GM12878 (cell line): ENCODE results near the gene DHRS12. TPM values are rescaled to one million over a fixed set of nuclear protein-coding genes. Genes with fewer than 3 reads are reported as not detected.

Experiments
- ATAC-seq: fragments of 200-7000 bp; cut with Tn5 transposase; 3 replicates; pipeline ENCODE4 v1.9.1; 2020; ENCODE audit warnings: mild to moderate bottlenecking, moderate library complexity
- BruUV-seq: library from RNA; stranded (reverse); fragments of 400-500 nt; replicated peaks from 2 replicates; lab custom pipeline; 2021; lab: Mats Ljungman, UMichigan
- CTCF ChIA-PET: fragments of 300-600 bp; sonication (Branson Sonifier 250); formaldehyde crosslinking; extraction: SDS; loops from one replicate; lab custom pipeline; 2021; ENCODE audit warnings: inconsistent platforms; lab: Yijun Ruan, JAX
- POLR2A ChIA-PET: fragments of 350-600 bp; formaldehyde crosslinking; extraction: SDS; loops from one replicate; lab custom pipeline; 2021; ENCODE audit warnings: inconsistent platforms; lab: Charles Lee
- RAD21 ChIA-PET: fragments of 300-600 bp; sonication (Branson Sonifier 250); formaldehyde crosslinking; loops from one replicate; lab custom pipeline; 2023; ENCODE audit warnings: antibody characterized with exemption; ENCODE audit not compliant: unreplicated experiment; lab: Charles Lee
- SMC1A ChIA-PET: fragments of 300-600 bp; sonication (Branson Sonifier 250); formaldehyde crosslinking; loops from one replicate; lab custom pipeline; 2023; ENCODE audit not compliant: unreplicated experiment, uncharacterized antibody; lab: Charles Lee
- DNase-seq: peaks from one replicate; pipeline ENCODE4 v3.0.0-alpha.2; 2011; ENCODE audit warnings: low read depth, low spot score
- FAIRE-seq: peaks from 3 replicates; lab custom pipeline; 2011; peaks lifted over from hg19 to GRCh38; lab: Jason Lieb, UNC
- H2AFZ ChIP-seq: 2 replicates; pipeline ENCODE4 v1.6.0; 2011; ENCODE audit warnings: low read depth, low read length, control low read depth; ENCODE audit not compliant: control insufficient read depth
- H3K27ac ChIP-seq: 2 replicates; pipeline ENCODE4 v1.5.1; 2011; ENCODE audit warnings: control low read depth; ENCODE audit not compliant: control insufficient read depth, insufficient read depth
- H3K27me3 ChIP-seq, 2 experiments: replicated peaks in 1 of 2; 2 replicates each; pipeline versions ENCODE4 v1.6.0 to v1.6.1; 2011; ENCODE audit warnings: low read length in 1 of 2; ENCODE audit not compliant: control insufficient read depth in 2 of 2, insufficient read depth in 2 of 2
- H3K36me3 ChIP-seq, 2 experiments: 2 replicates each; pipeline ENCODE4 v1.5.1; 2011; ENCODE audit warnings: low read length in 1 of 2; ENCODE audit not compliant: control insufficient read depth in 2 of 2, insufficient read depth in 2 of 2
- H3K4me1 ChIP-seq: 2 replicates; pipeline ENCODE4 v1.6.1; 2011; ENCODE audit warnings: mild to moderate bottlenecking, low read length, moderate library complexity, mixed read lengths; ENCODE audit not compliant: control insufficient read depth, insufficient read depth
- H3K4me2 ChIP-seq: 2 replicates; pipeline ENCODE4 v1.6.0; 2011; ENCODE audit warnings: control low read depth; ENCODE audit not compliant: control insufficient read depth, insufficient read depth
- H3K4me3 ChIP-seq: fragments of 200-600 bp; sonication (generic); 2 replicates; pipeline ENCODE4 v1.5.1; 2016
- H3K79me2 ChIP-seq: 2 replicates; pipeline ENCODE4 v1.6.0; 2011; ENCODE audit warnings: low read length; ENCODE audit not compliant: control insufficient read depth, insufficient read depth
- H3K9ac ChIP-seq: 2 replicates; pipeline ENCODE4 v1.8.0; 2011; ENCODE audit warnings: low read length, control low read depth, mixed read lengths; ENCODE audit not compliant: control insufficient read depth, insufficient read depth
- H3K9me3 ChIP-seq: replicated peaks from 3 replicates; pipeline ENCODE4 v1.5.1; 2011; ENCODE audit warnings: mild to moderate bottlenecking, low read length; ENCODE audit not compliant: control insufficient read depth, insufficient read depth
- H4K20me1 ChIP-seq: 2 replicates; pipeline ENCODE4 v1.6.0; 2011; ENCODE audit not compliant: control insufficient read depth, insufficient read depth
- ATF2 ChIP-seq: IDR thresholded peaks from 2 replicates; pipeline ENCODE4 v1.6.1; 2012; ENCODE audit warnings: low read length, inconsistent platforms
- CBFB ChIP-seq: IDR thresholded peaks from 2 replicates; pipeline ENCODE4 v1.6.1; 2016; ENCODE audit warnings: antibody characterized with exemption, low read depth
- CEBPB ChIP-seq, 2 experiments: fragments of 150-350 bp in 1 of 2; IDR thresholded peaks; 2 replicates each; pipeline ENCODE4 v1.6.1; 2012 to 2014; ENCODE audit warnings: low read depth in 2 of 2, low read length in 2 of 2, borderline replicate concordance in 1 of 2, inconsistent platforms in 1 of 2
- CHD1 ChIP-seq: IDR thresholded peaks from 2 replicates; pipeline ENCODE4 v1.6.1; 2012; ENCODE audit warnings: low read depth, low read length, improper control_type of control experiment
- HDGF ChIP-seq: fragments of 450-650 bp; IDR thresholded peaks from 2 replicates; pipeline ENCODE4 v1.6.1; 2016; ENCODE audit warnings: antibody characterized with exemption
- KDM1A ChIP-seq: fragments of 200-600 bp; sonication (generic); IDR thresholded peaks from 2 replicates; pipeline ENCODE4 v1.6.1; 2016; ENCODE audit warnings: borderline replicate concordance
- TAF1 ChIP-seq: IDR thresholded peaks from 2 replicates; pipeline ENCODE4 v1.6.1; 2011; ENCODE audit warnings: mild to moderate bottlenecking, low read depth, low read length, borderline replicate concordance
- ZBTB33 ChIP-seq: fragments of 450-650 bp; IDR thresholded peaks from 2 replicates; pipeline ENCODE4 v1.6.1; 2017; ENCODE audit warnings: mild to moderate bottlenecking
- ZNF207 ChIP-seq: fragments of 450-650 bp; IDR thresholded peaks from 2 replicates; pipeline ENCODE4 v1.6.1; 2014; ENCODE audit warnings: antibody characterized with exemption, mild to moderate bottlenecking, borderline replicate concordance
- WGBS: methylation state at CpG from one replicate; pipeline ENCODE4 v1.1.6; 2016; ENCODE audit warnings: low lambda C conversion rate; ENCODE audit not compliant: insufficient replicate concordance, insufficient coverage; ENCODE audit errors: missing lambda C conversion rate; 5-methylcytosine and 5-hydroxymethylcytosine counted together
- in situ Hi-C: fragments of 300-500 bp; cut with MboI; formaldehyde crosslinking; loops from 9 replicates; pipeline ENCODE4 v1.14.3; 2018; ENCODE audit warnings: mixed read lengths
- intact Hi-C: fragments of 100-400 bp; cut with micrococcal nuclease; formaldehyde crosslinking; loops from one replicate; pipeline ENCODE4 v1.14.2; 2022; ENCODE audit not compliant: unreplicated experiment
- polyA plus RNA-seq, 11 experiments: library from polyadenylated mRNA; depleted of rRNA in 4 of 11; unstranded in 6 of 11; stranded (reverse) in 5 of 11; fragments of >200 nt; fragmentation: Nextera tagmentation in 4 of 11; fragmentation: Illumina TruSeq in 1 of 11; extraction: Ambion mirVana in 4 of 11; extraction: Trizol in 1 of 11; gene quantifications; 1 replicate in 1 of 11; 2 replicates in 10 of 11; pipeline versions ENCODE4 v1.2.1 to v1.2.3, GENCODE V29; 2011 to 2016; ENCODE audit warnings: inconsistent platforms in 2 of 11, missing spikeins in 2 of 11, low read depth in 1 of 11
- total RNA-seq, 4 experiments: library from RNA; depleted of rRNA in 3 of 4; stranded (reverse); fragments of >200 nt in 3 of 4; fragmentation: Illumina TruSeq in 1 of 4; extraction: Trizol in 1 of 4; gene quantifications; 2 replicates each; pipeline versions ENCODE4 v1.2.1 to v1.2.3, GENCODE V29; 2013 to 2021
- TF ChIP-seq, protein P1 (sequence below): IDR thresholded peaks from 2 replicates; pipeline ENCODE4 v1.6.1; 2012; ENCODE audit warnings: low read depth, low read length, improper control_type of control experiment
- TF ChIP-seq, protein P2 (sequence below), 3 experiments: IDR thresholded peaks in 2 of 3; conservative IDR thresholded peaks in 1 of 3; 2 replicates each; pipeline ENCODE4 v1.5.1; 2011; ENCODE audit warnings: low read depth in 3 of 3, low read length in 3 of 3, mild to moderate bottlenecking in 3 of 3, control low read depth in 2 of 3, moderate library complexity in 2 of 3, inconsistent platforms in 1 of 3, mixed read lengths in 1 of 3; ENCODE audit not compliant: control insufficient read depth in 2 of 3, insufficient read depth in 1 of 3; ENCODE audit errors: extremely low read depth in 1 of 3

The DHRS12 gene
- total and polyA plus RNA-seq, 10 of the 15 experiments (the other 5 are each of a cell fraction or from before 2014, with no cell fraction given): 2.9 to 11.3 (median 8.2) TPM

DNA sequence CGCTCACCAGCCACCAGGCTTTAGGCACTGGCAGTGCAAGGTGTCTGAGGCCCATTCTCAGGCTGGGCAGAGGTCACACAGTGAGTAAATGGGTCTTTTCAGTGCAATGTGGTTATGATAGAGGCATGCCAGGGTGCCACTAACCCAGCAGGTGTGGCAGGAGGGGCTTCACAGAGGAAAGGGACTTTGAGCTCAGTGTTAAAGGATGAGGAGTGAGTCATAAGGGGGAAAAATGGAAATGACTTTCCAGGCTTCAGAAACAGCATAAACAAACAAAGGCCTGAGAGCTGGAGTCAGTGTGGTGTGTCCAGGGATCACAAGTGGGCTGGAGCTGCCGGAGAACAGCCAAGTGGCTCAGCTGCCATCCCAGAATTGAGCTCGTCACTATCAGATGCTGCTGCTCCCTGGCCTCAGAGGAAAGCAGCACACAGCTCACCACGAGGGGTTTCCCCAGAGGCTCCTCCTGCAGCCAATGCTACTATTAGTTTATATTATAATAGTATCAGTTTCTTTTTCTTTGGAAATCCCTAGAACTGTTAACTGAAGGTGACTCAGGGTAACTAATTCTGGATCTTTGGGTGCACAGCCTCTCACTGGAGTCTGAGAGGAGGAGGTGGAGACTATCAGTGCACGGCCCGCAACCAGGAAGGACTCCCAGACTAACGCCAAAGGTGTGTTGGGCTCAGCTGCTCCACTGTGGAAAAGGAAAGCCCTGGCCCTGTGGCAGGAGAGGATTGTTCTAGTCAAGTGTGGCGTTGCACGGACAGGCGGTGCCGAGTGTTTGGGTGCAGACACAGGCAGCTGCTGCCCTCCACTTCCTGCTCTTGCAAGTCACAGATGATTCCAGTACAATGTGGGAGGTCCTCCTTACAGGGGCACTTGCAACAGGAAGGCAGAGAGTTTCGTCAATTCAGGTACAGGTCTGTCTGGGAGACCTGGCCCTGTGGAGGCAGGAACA, 39.5 kb downstream of the DHRS12 start (continued):
- no peak for TF ChIP-seq CHD1
- TF ChIP-seq CBFB: no peak
- peak; percentile 56; the same call in 1 of the 2 replicates for TF ChIP-seq HDGF
- no peak; the same call in 1 of the 2 replicates for TF ChIP-seq ATF2
- TF ChIP-seq ZNF207: no peak
- TF ChIP-seq, protein P1, sequence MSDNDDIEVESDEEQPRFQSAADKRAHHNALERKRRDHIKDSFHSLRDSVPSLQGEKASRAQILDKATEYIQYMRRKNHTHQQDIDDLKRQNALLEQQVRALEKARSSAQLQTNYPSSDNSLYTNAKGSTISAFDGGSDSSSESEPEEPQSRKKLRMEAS: no peak

GRCh38 chr13:51763486-51763885, 40.5 kb downstream of the DHRS12 start:
- no peak overlapping the region; the same call in 1 of the 2 replicates for H3K4me2 ChIP-seq
- POLR2A ChIA-PET: interaction anchor here (0.7 to 2.0 kb wide), 6 partner anchors 31 to 313 kb away, joined by 3 to 9 read pairs (median 5); partner anchors contain the start of gene INTS6
- BruUV-seq: no TSS peak
- no peak overlapping the region for H2AFZ ChIP-seq
- FAIRE-seq (no peak), DNase-seq (no peak), ATAC-seq (no peak)
- RAD21 ChIA-PET: interaction anchor here (1.0 to 3.8 kb wide), 15 partner anchors 18 to 344 kb away, joined by 3 to 29 read pairs (median 6); partner anchors contain the start of gene INTS6
- no peaks in the 10 kb centered on the region for H4K20me1 ChIP-seq
- no peak overlapping the region for H3K4me3 ChIP-seq
- 100% methylated on average over 2 of the region's 2 CpGs for WGBS
- intact Hi-C loops: no loop called here
- CTCF ChIA-PET: interaction anchor here (0.7 to 2.7 kb wide), 12 partner anchors 10 to 477 kb away, joined by 3 to 13 read pairs (median 5); partner anchors contain the start of gene INTS6
- H3K9me3 ChIP-seq: no peaks in the 10 kb centered on the region
- peak overlapping the region; percentile 87 for H3K27ac ChIP-seq
- SMC1A ChIA-PET: interaction anchor here (0.8 to 4.4 kb wide), 23 partner anchors 14 to 311 kb away, joined by 3 to 24 read pairs (median 6); partner anchors contain the start of gene INTS6
- in situ Hi-C loops: no loop called here
- H3K4me1 ChIP-seq: peaks cover 21% of the 10 kb centered on the region
- no peaks in the 10 kb centered on the region for H3K27me3 ChIP-seq
- 0 out of 4 replicates have a peak, but pooled peaks cover 2% of the 10 kb centered on the region in 2 experiments for H3K36me3 ChIP-seq
- no peak overlapping the region for H3K9ac ChIP-seq
- no peaks in the 10 kb centered on the region for H3K79me2 ChIP-seq
- TF ChIP-seq KDM1A (no peak), CEBPB (IDR thresholded peaks at IDR 0.05; ENCODE audit: borderline replicate concordance in 1 of 2, low read depth in 2 of 2, low read length in 2 of 2) (no peak), ZBTB33 (no peak), TAF1 (no peak)
- TF ChIP-seq, protein P2, sequence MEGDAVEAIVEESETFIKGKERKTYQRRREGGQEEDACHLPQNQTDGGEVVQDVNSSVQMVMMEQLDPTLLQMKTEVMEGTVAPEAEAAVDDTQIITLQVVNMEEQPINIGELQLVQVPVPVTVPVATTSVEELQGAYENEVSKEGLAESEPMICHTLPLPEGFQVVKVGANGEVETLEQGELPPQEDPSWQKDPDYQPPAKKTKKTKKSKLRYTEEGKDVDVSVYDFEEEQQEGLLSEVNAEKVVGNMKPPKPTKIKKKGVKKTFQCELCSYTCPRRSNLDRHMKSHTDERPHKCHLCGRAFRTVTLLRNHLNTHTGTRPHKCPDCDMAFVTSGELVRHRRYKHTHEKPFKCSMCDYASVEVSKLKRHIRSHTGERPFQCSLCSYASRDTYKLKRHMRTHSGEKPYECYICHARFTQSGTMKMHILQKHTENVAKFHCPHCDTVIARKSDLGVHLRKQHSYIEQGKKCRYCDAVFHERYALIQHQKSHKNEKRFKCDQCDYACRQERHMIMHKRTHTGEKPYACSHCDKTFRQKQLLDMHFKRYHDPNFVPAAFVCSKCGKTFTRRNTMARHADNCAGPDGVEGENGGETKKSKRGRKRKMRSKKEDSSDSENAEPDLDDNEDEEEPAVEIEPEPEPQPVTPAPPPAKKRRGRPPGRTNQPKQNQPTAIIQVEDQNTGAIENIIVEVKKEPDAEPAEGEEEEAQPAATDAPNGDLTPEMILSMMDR (IDR thresholded peaks at IDR 0.05 in 2 of 3, conservative IDR thresholded peaks at IDR 0.05 in 1 of 3; ENCODE audit: control insufficient read depth in 2 of 3, extremely low read depth in 1 of 3, insufficient read depth in 1 of 3, low read depth in 3 of 3, low read length in 3 of 3): no peak
